ENCODE data around the gene C1orf159.

DNA sequence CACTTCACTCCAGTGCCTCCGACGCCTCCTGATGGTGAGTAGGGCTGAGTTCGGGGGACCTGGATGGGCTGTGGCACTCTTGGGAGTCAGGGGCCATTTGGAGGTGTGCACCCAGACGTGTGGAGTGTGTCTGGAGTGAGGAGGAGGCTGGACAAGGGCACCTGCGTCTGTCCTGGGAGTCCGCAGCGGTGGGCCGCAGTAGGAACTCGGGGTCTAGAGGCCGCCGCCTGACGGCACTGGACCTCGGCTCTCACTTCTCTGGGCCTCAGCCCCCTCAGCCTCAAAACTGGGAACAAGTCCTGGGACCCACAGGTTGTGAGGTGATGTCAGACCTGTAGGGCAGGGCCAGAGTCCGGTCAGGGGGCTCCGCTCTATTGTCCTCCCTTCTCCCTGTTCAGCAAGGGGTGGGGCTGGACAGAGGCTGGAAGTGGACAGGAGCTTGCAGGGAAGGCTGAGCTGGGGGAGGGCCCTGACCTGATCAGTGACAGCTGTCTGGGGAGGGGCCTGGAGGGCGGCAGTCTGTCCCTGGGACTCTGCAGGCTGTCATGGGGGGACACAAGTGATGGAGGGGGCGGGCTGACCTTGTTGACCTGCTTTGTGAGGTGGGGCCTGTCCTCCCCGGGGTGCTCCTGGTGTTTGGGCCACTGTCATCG lies 80.5 kb downstream of the C1orf159 start:
- TF ChIP-seq POLR2A (IDR thresholded peaks at IDR 0.05): no peak
- no peak for TF ChIP-seq CTCF (IDR thresholded peaks at IDR 0.05)

Data from right lobe of liver (tissue), 4 donors.